HG02852 (cell line): Measurements from ENCODE around the gene CHD2.

Experiments
- ATAC-seq: cut with Tn5 transposase; IDR thresholded peaks from one replicate; pipeline ENCODE4 v1.9.1; 2021; ENCODE audit warnings: mild to moderate bottlenecking, moderate library complexity; ENCODE audit not compliant: unreplicated experiment

CHD2 gene

GRCh38 chr15:92884436-92885223, 15.5 kb upstream of the CHD2 start:
- ATAC-seq, result no peak

- ATAC-seq, result no peak
These were observed 14.7 kb upstream of the CHD2 start for GRCh38 chr15:92885224-92886041.

- ATAC-seq, result no peak
These were observed 14.0 kb upstream of the CHD2 start for GRCh38 chr15:92886042-92886537.

GRCh38 chr15:92886815-92887214, 13.3 kb upstream of the CHD2 start:
- ATAC-seq, result no peak

- no peak for ATAC-seq
These were observed 12.3 kb upstream of the CHD2 start for GRCh38 chr15:92887869-92888268.

- no peak for ATAC-seq
These were observed 10.6 kb upstream of the CHD2 start for GRCh38 chr15:92889390-92890107.

- no peak for ATAC-seq
These were observed 8.5 kb upstream of the CHD2 start for GRCh38 chr15:92891533-92892200.

GRCh38 chr15:92892201-92892555, 7.9 kb upstream of the CHD2 start:
- no peak for ATAC-seq

GRCh38 chr15:92893200-92893599, 6.9 kb upstream of the CHD2 start:
- no peak for ATAC-seq

GRCh38 chr15:92896561-92896960, 3.6 kb upstream of the CHD2 start:
- no peak for ATAC-seq

GRCh38 chr15:92897620-92898019, 2.5 kb upstream of the CHD2 start:
- ATAC-seq, result no peak

GRCh38 chr15:92898988-92899582, 1.0 kb upstream of the CHD2 start:
- ATAC-seq, result no peak

- no peak for ATAC-seq
These were observed 550 bp upstream of the CHD2 start for GRCh38 chr15:92899601-92899947.

GRCh38 chr15:92900731-92901071, 577 bp downstream of the CHD2 start:
- no peak for ATAC-seq

- no peak for ATAC-seq
These were observed 1.1 kb downstream of the CHD2 start for GRCh38 chr15:92901072-92901761.

GRCh38 chr15:92901995-92902394, 1.9 kb downstream of the CHD2 start:
- ATAC-seq, result no peak

GRCh38 chr15:92902737-92903593, 2.8 kb downstream of the CHD2 start:
- no peak for ATAC-seq

GRCh38 chr15:92903631-92903965, 3.5 kb downstream of the CHD2 start:
- ATAC-seq, result no peak

- ATAC-seq, result peak; percentile 80
These were observed 4.0 kb downstream of the CHD2 start for GRCh38 chr15:92903966-92904721.
